ENCODE data around the gene SLC9A3.

- TF ChIP-seq CTCF (IDR thresholded peaks at IDR 0.05) (no peak), POLR2A (IDR thresholded peaks at IDR 0.05) (no peak), POLR2AphosphoS5 (IDR thresholded peaks at IDR 0.05) (no peak)
Measured at GRCh38 chr5:504326-505154, 19.7 kb downstream of the SLC9A3 start.
